Mesodermal cell (in vitro differentiated cells): Measurements from ENCODE around the gene CCIN.
"Not testable (repeated sequence)": the region's sequence is repeated elsewhere in the genome, so short reads cannot be mapped to it uniquely, and the experiment has no call there.

ENCODE experiments used
- H3K27ac ChIP-seq: 2 replicates; pipeline ENCODE4 v1.7.0; 2013; ENCODE audit warnings: mild to moderate bottlenecking, low read depth, low read length, moderate library complexity; ENCODE audit not compliant: severe bottlenecking
- H3K36me3 ChIP-seq: 2 replicates; pipeline ENCODE4 v1.7.1; 2013; ENCODE audit warnings: mild to moderate bottlenecking, low read length, moderate library complexity; ENCODE audit not compliant: control insufficient read depth, insufficient read depth
- H3K4me1 ChIP-seq: one replicate; pipeline ENCODE4 v1.7.1; 2013; ENCODE audit warnings: mild to moderate bottlenecking, low read length; ENCODE audit not compliant: insufficient read depth, control insufficient read depth, poor library complexity, severe bottlenecking
- H3K4me3 ChIP-seq: 2 replicates; pipeline ENCODE4 v1.7.0; 2013; ENCODE audit warnings: low read length, control low read depth, mild to moderate bottlenecking; ENCODE audit not compliant: insufficient read depth, poor library complexity, severe bottlenecking; ENCODE audit errors: extremely low read depth
- H3K9me3 ChIP-seq: 2 replicates; pipeline ENCODE4 v1.7.1; 2013; ENCODE audit warnings: mild to moderate bottlenecking, low read length, moderate library complexity; ENCODE audit not compliant: control insufficient read depth
- WGBS, 2 experiments: methylation state at CpG; one replicate each; pipeline ENCODE4 v1.1.5; 2013; ENCODE audit warnings: missing lambda C conversion rate in 2 of 2; ENCODE audit not compliant: insufficient coverage in 2 of 2; 5-methylcytosine and 5-hydroxymethylcytosine counted together

CCIN gene

GRCh38 chr9:36131666-36132065 lies 37.5 kb upstream of the CCIN start:
- H3K4me3 ChIP-seq, H3K4me1 ChIP-seq, H3K36me3 ChIP-seq, H3K9me3 ChIP-seq, H3K27ac ChIP-seq: not testable (repeated sequence)
- 99% methylated on average over 5 to 6 of the region's 7 CpGs for WGBS, 2 experiments

- Histone ChIP-seq H3K4me3 (no peak overlapping the region), H3K4me1 (no peaks in the 10 kb centered on the region), H3K9me3 (no peaks in the 10 kb centered on the region), H3K36me3 (no peaks in the 10 kb centered on the region), H3K27ac (no peak overlapping the region)
- WGBS, 2 experiments = 100% methylated on average over 1 of the region's 3 CpGs; no CpG with 5 or more reads in 1 of the 2 experiments
These were observed 37.1 kb upstream of the CCIN start for GRCh38 chr9:36132086-36132485.

- no peaks in the 10 kb centered on the region for H3K9me3 ChIP-seq
- H3K27ac ChIP-seq = no peak overlapping the region
- 39 to 60% methylated on average over 3 to 4 of the region's 9 CpGs for WGBS, 2 experiments
- no peaks in the 10 kb centered on the region for H3K36me3 ChIP-seq
- no peaks in the 10 kb centered on the region for H3K4me1 ChIP-seq
- H3K4me3 ChIP-seq = no peak overlapping the region
These were observed 34.3 kb upstream of the CCIN start for GRCh38 chr9:36134761-36135505.

GRCh38 chr9:36135741-36136271 lies 33.4 kb upstream of the CCIN start:
- WGBS, 2 experiments = 6% methylated on average over 8 to 16 of the region's 18 CpGs
- Histone ChIP-seq H3K9me3 (no peaks in the 10 kb centered on the region), H3K4me1 (no peaks in the 10 kb centered on the region), H3K36me3 (no peaks in the 10 kb centered on the region), H3K4me3 (peak overlapping the region; percentile 72), H3K27ac (no peak overlapping the region)

GRCh38 chr9:36136272-36136893 lies 32.8 kb upstream of the CCIN start, which contains the start of gene GLIPR2:
GLIPR2 (plus strand) TSS chr9:36136733; CDS start chr9:36136779, 46 bp downstream.
- H3K4me3 ChIP-seq = peak within 1 kb of the TSS; percentile 72
- no peak within 1 kb of the TSS for H3K27ac ChIP-seq
- WGBS, 2 experiments = 0 to 1% methylated on average over 76 of the region's 83 CpGs

GRCh38 chr9:36136894-36137391 lies 32.2 kb upstream of the CCIN start:
- H3K9me3 ChIP-seq = no peaks in the 10 kb centered on the region
- H3K4me3 ChIP-seq = peak overlapping the region; percentile 72
- no peaks in the 10 kb centered on the region for H3K4me1 ChIP-seq
- peaks cover 1% of the 10 kb centered on the region for H3K36me3 ChIP-seq
- 1 to 2% methylated on average over 30 to 39 of the region's 40 CpGs for WGBS, 2 experiments
- H3K27ac ChIP-seq = no peak overlapping the region

More at GRCh38 chr9:36136272-36136893, 32.8 kb upstream of the CCIN start, which contains the start of gene GLIPR2:
- Histone ChIP-seq H3K36me3 (no peaks in the 10 kb centered on the region), H3K4me1 (no peaks in the 10 kb centered on the region), H3K9me3 (no peaks in the 10 kb centered on the region)

GRCh38 chr9:36137392-36138004 lies 31.7 kb upstream of the CCIN start:
- 43 to 50% methylated on average over 12 of the region's 12 CpGs for WGBS, 2 experiments
- H3K4me1 ChIP-seq = no peaks in the 10 kb centered on the region
- H3K4me3 ChIP-seq = peak overlapping the region; percentile 72
- H3K27ac ChIP-seq = no peak overlapping the region
- no peaks in the 10 kb centered on the region for H3K9me3 ChIP-seq
- peaks cover 7% of the 10 kb centered on the region for H3K36me3 ChIP-seq

- no peak overlapping the region for H3K4me3 ChIP-seq
- no peaks in the 10 kb centered on the region for H3K4me1 ChIP-seq
These were observed 30.7 kb upstream of the CCIN start for GRCh38 chr9:36138496-36138895.

GRCh38 chr9:36138901-36139300 lies 30.3 kb upstream of the CCIN start:
- no peak overlapping the region for H3K27ac ChIP-seq
- peaks cover 21% of the 10 kb centered on the region for H3K36me3 ChIP-seq
- H3K4me1 ChIP-seq = no peaks in the 10 kb centered on the region
- no peak overlapping the region for H3K4me3 ChIP-seq
- no peaks in the 10 kb centered on the region for H3K9me3 ChIP-seq
- 95 to 100% methylated on average over 4 to 5 of the region's 5 CpGs for WGBS, 2 experiments

More at GRCh38 chr9:36138496-36138895, 30.7 kb upstream of the CCIN start:
- H3K36me3 ChIP-seq = peaks cover 17% of the 10 kb centered on the region
- 94 to 98% methylated on average over 8 to 9 of the region's 10 CpGs for WGBS, 2 experiments
- H3K27ac ChIP-seq = no peak overlapping the region
- no peaks in the 10 kb centered on the region for H3K9me3 ChIP-seq
